NCI-H510A treated with DMSO at 0.1 percent for 48 hours (cell line): ENCODE measurements around the gene CCL13.
"Not testable (repeated sequence)": the region's sequence is repeated elsewhere in the genome, so short reads cannot be mapped to it uniquely, and the experiment has no call there.

ENCODE experiments used
- DNase-seq: peaks from one replicate; lab custom pipeline; 2025; lab: John Stamatoyannopoulos, UW

Gene CCL13

DNA sequence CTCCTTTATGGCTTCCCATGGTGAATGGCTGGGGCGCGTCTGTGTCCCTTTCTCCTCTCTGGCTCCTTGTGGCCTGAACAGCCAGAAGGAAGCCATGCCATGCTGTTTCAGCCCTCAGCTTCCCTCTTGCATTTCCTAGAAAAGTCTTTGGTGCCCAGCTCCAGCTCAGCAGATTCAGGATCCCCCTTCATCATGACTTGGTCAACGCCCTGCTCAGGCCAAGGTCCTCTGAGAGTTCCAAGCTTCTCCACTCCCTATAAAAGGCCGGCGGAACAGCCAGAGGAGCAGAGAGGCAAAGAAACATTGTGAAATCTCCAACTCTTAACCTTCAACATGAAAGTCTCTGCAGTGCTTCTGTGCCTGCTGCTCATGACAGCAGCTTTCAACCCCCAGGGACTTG lies at the start of gene CCL13:
TSS of gene CCL13 (plus strand) at position 287 of the 400 bp plus-strand sequence. CDS start at position 334, 47 bp downstream.
- no peak for DNase-seq

DNA sequence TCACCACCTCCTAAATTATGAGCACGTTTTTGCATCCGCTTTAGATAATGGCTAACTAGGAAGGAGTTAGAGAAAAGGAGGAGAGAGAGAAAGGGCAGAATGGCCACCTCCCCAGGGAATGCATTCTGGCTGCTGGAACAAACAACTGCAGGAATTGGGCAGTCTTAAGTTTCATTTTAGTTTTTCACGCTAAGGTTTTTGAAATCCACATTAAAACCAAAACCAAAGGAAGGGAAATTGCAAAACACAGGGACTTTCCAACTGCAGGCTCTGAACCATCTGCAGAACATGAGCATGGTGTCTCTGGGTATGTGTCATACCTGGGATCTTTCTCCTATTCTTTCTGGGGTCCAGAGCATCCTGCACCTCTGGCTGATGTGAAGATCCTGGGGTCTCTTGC lies 49.2 kb upstream of the CCL13 start:
- no peak for DNase-seq

GRCh38 chr17:34308371-34308770 lies 47.9 kb upstream of the CCL13 start:
- no peak for DNase-seq

- DNase-seq = no peak
Observed at GRCh38 chr17:34311291-34311690, 45.0 kb upstream of the CCL13 start.

GRCh38 chr17:34312080-34312479 lies 44.2 kb upstream of the CCL13 start:
- no peak for DNase-seq

DNA sequence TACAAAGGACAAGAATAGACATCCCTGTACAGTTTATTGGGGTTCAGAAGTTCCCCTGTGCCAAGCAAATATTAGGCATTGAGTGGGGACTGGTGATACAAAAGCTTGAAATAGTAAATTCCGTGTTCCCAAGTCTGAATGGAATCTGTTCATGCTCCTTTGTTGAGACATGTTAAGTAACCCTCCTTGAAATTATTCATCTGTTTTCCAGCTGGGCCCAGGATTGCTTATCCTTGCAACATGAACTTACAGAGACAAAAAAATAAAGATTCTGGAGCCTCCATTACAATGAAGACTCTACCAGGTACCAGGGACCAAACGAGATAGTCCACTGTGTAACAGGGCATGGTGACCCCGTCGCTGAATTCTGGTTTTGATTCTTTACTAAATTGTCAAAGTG lies 43.1 kb upstream of the CCL13 start:
- DNase-seq = no peak

DNA sequence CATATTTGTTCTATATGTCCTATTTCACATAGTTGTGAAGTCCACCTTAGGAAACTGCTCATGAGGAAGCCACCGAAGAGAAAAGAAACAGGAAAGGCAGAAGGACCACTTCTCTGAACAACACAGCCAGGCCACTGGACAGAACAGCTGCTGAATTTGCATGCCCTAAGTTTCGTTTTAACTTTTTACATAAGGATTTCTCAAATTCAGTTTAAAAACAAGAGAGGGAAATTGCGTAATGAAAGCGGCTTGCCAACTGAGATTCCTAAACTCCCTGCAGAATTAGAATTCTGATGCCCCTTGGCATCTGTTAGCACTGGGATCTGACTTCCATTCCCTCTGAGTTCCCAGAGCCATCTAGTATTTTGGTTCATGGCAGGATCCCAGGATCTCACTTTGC lies 42.0 kb upstream of the CCL13 start:
- no peak for DNase-seq

GRCh38 chr17:34318474-34318873 lies 37.8 kb upstream of the CCL13 start:
- no peak for DNase-seq

DNA sequence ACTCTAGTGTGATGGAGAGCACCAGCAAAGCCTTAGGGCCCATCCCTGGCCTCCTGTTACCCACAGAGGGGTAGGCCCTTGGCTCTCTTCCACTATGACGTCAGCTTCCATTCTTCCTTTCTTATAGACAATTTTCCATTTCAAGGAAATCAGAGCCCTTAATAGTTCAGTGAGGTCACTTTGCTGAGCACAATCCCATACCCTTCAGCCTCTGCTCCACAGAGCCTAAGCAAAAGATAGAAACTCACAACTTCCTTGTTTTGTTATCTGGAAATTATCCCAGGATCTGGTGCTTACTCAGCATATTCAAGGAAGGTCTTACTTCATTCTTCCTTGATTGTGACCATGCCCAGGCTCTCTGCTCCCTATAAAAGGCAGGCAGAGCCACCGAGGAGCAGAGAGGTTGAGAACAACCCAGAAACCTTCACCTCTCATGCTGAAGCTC lies 37.2 kb upstream of the CCL13 start, which contains the start of gene CCL8:
TSS of gene CCL8 (plus strand) at position 397 of the 445 bp plus-strand sequence. CDS start 67 bp downstream, outside the sequence.
- no peak for DNase-seq

- DNase-seq = no peak
Observed at GRCh38 chr17:34321964-34322363, 34.3 kb upstream of the CCL13 start.

- DNase-seq = not testable (repeated sequence)
Observed at GRCh38 chr17:34327580-34327979, 28.7 kb upstream of the CCL13 start.

DNA sequence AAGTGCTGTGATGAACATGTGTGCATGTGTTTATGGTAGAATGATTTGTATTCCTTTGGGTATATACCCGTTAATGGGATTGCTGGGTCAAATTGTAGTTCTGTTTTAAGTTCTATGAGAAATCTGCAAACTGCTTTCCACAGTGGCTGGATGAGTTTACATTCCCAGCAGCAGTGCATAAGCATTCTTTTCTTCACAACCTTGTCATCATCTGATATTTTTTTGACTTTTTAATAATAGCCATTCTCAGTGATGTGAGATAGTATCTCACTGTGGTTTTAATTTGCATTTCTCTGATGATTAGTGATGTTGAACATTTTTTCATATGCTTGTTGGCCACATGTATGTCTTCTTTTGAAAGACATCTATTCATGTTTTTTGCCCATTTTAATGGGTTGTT lies 18.6 kb upstream of the CCL13 start:
- no peak for DNase-seq

GRCh38 chr17:34339138-34339770 lies 17.0 kb upstream of the CCL13 start:
- DNase-seq = no peak

GRCh38 chr17:34341916-34342315 lies 14.4 kb upstream of the CCL13 start:
- no peak for DNase-seq

DNA sequence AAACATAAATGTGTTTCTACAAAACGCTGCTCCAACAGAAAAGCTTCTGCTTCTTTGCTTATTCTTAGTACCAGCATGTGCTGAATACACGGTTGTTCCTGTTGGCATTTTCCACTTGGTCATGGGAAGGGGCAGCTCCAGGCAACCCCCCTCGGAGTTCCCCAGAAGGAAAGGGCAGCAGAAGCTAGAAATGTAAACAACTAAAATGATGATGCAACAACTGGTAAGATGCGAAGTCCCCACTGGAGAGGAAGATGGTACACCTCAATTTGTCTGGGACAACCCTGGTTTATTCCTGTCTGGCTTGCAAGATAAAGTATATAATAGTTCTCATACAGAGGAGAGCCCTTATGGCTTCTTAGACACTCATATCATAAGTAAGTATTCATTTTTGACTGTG lies 9.2 kb upstream of the CCL13 start:
- no peak for DNase-seq

DNA sequence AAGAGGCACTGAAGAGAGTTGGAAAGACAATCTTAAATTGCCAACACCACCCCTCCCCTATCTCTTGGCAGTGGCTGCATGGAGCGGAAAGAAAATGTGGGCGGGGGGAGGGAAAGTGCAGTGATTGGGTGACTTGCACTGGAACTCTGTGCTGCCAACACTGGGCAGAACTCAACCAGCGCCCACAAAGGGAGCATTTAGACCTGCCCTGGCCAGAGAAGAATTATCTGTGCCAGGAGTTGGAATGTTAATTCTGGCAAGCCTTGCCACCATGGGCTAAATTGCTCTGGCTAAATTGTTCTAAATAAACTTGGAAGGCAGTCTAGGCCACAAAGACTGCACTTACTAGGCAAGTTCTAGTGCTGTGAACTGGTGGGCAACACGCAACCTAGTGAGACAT lies 6.5 kb upstream of the CCL13 start:
- no peak for DNase-seq

GRCh38 chr17:34351096-34351495 lies 5.2 kb upstream of the CCL13 start:
- DNase-seq = no peak

DNA sequence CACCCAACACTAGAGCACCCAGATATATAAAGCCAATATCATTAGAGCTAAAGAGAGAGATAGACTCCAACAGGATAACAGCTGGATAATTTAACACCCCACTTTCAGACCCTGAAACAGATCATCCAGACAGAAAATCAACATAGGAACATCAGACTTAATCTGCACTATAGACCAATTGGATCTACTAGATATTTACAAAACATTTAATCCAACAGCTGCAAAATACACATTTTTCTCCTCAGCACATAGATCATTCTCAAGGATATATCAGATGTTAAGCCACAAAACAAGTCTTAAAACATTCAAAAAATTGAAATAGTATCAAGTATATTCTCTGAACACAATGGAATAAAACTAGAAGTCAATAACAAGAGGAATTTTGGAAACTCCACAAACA lies 4.1 kb upstream of the CCL13 start:
- no peak for DNase-seq

GRCh38 chr17:34354637-34355036 lies 1.6 kb upstream of the CCL13 start:
- DNase-seq = no peak

DNA sequence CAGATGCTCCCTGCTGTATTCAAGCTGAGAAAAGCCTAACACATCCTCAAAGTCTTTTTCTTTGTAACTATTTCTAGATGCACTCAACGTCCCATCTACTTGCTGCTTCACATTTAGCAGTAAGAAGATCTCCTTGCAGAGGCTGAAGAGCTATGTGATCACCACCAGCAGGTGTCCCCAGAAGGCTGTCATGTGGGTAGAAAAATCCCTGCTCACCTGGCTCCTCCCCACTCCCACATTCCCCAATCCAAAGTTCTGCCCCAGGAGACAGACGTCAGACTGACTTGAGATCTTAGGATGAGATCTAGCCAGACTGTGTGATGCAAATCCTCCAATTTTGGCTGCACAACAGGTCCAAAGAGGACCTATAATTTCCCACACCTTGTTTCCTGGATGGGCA lies 1.1 kb downstream of the CCL13 start:
- DNase-seq = no peak

GRCh38 chr17:34358631-34359030 lies 2.4 kb downstream of the CCL13 start:
- DNase-seq = no peak

- DNase-seq = no peak
Observed at GRCh38 chr17:34360601-34361270, 4.5 kb downstream of the CCL13 start.

GRCh38 chr17:34361478-34362061 lies 5.3 kb downstream of the CCL13 start:
- peak; percentile 25 for DNase-seq
